CD14-positive monocyte (primary cell): Measurements from ENCODE around the gene CPED1. TPM values are rescaled to one million over a fixed set of nuclear protein-coding genes. Genes with fewer than 3 reads are reported as not detected.

Experiments used
- DNase-seq, 3 donors: peaks; one replicate each; pipeline ENCODE4 v3.0.0-alpha.2; 2011 to 2022
- H2AFZ ChIP-seq: 2 replicates; pipeline ENCODE4 v1.6.0; 2012; ENCODE audit warnings: mild to moderate bottlenecking, low read depth, low read length, inconsistent platforms; ENCODE audit not compliant: insufficient read depth, poor library complexity, severe bottlenecking
- H3K27ac ChIP-seq, 2 donors: 1 replicate in 1 of 2; 2 replicates in 1 of 2; pipeline ENCODE4 v1.5.1; 2012 to 2013; ENCODE audit warnings: low read length in 2 of 2, control low read depth in 1 of 2, inconsistent platforms in 1 of 2, low read depth in 1 of 2, mild to moderate bottlenecking in 1 of 2
- H3K27me3 ChIP-seq, 2 donors: one replicate each; pipeline versions ENCODE4 v1.6.0 to v1.6.1; 2011 to 2013; ENCODE audit warnings: low read length in 2 of 2; ENCODE audit not compliant: control insufficient read depth in 2 of 2, insufficient read depth in 2 of 2
- H3K36me3 ChIP-seq, 2 donors: replicated peaks in 1 of 2; 1 replicate in 1 of 2; 2 replicates in 1 of 2; pipeline versions ENCODE4 v1.5.1 to v1.6.1; 2012 to 2013; ENCODE audit warnings: low read length in 2 of 2, control low read depth in 1 of 2, inconsistent platforms in 1 of 2, mild to moderate bottlenecking in 1 of 2; ENCODE audit not compliant: insufficient read depth in 2 of 2, control insufficient read depth in 1 of 2
- H3K4me1 ChIP-seq, 2 donors: 1 replicate in 1 of 2; 2 replicates in 1 of 2; pipeline versions ENCODE4 v1.5.1 to v1.6.1; 2012 to 2013; ENCODE audit warnings: low read length in 2 of 2, control low read depth in 1 of 2, inconsistent platforms in 1 of 2, mild to moderate bottlenecking in 1 of 2, moderate library complexity in 1 of 2; ENCODE audit not compliant: insufficient read depth in 2 of 2, control insufficient read depth in 1 of 2
- H3K4me2 ChIP-seq: replicated peaks from 2 replicates; pipeline ENCODE3; 2012; ENCODE audit warnings: low read length, moderate library complexity, mild to moderate bottlenecking; ENCODE audit not compliant: poor library complexity, severe bottlenecking; ENCODE audit errors: extremely low read depth
- H3K4me3 ChIP-seq, 3 experiments: fragments of 200-600 bp in 1 of 3; sonication (generic) in 1 of 3; replicated peaks in 1 of 3; 1 replicate in 2 of 3; 2 replicates in 1 of 3; pipeline ENCODE4 v1.5.1; 2011 to 2013; ENCODE audit warnings: low read length in 3 of 3, mild to moderate bottlenecking in 3 of 3, control low read depth in 2 of 3, low read depth in 2 of 3, inconsistent platforms in 1 of 3, moderate library complexity in 1 of 3
- H3K79me2 ChIP-seq: 2 replicates; pipeline ENCODE4 v1.6.0; 2012; ENCODE audit warnings: mild to moderate bottlenecking, control low read depth, inconsistent platforms, low read length, moderate library complexity; ENCODE audit not compliant: insufficient read depth
- H3K9ac ChIP-seq: 2 replicates; pipeline ENCODE4 v1.6.0; 2017; ENCODE audit warnings: low read length, mild to moderate bottlenecking; ENCODE audit not compliant: insufficient read depth, poor library complexity, severe bottlenecking
- H3K9me3 ChIP-seq, 2 donors: replicated peaks in 1 of 2; 1 replicate in 1 of 2; 2 replicates in 1 of 2; pipeline versions ENCODE4 v1.5.1 to v1.6.1; 2012 to 2013; ENCODE audit warnings: low read length in 2 of 2, control low read depth in 1 of 2; ENCODE audit not compliant: control insufficient read depth in 1 of 2, insufficient read depth in 1 of 2
- H4K20me1 ChIP-seq: 2 replicates; pipeline ENCODE4 v1.6.0; 2012; ENCODE audit warnings: mild to moderate bottlenecking, low read length, control low read depth, moderate library complexity; ENCODE audit not compliant: insufficient read depth
- H3K27ac Mint-ChIP-seq, 7 donors: one replicate each; pipeline ENCODE4 v1.8.0; 2020; ENCODE audit warnings: mild to moderate bottlenecking in 7 of 7, mixed read lengths in 7 of 7, moderate library complexity in 6 of 7, inconsistent platforms in 2 of 7
- H3K27me3 Mint-ChIP-seq, 3 donors: one replicate each; pipeline ENCODE4 v1.8.0; 2021 to 2022; ENCODE audit warnings: low read depth in 3 of 3, mild to moderate bottlenecking in 3 of 3, mixed read lengths in 3 of 3, moderate library complexity in 3 of 3, inconsistent platforms in 1 of 3
- H3K36me3 Mint-ChIP-seq, 2 donors: one replicate each; pipeline ENCODE4 v1.8.0; 2020; ENCODE audit warnings: mixed read lengths in 2 of 2, inconsistent platforms in 1 of 2, mild to moderate bottlenecking in 1 of 2
- H3K4me1 Mint-ChIP-seq: one replicate; pipeline ENCODE4 v1.8.0; 2020; ENCODE audit warnings: mild to moderate bottlenecking, mixed read lengths
- H3K4me3 Mint-ChIP-seq, 2 donors: one replicate each; pipeline ENCODE4 v1.8.0; 2020; ENCODE audit warnings: mild to moderate bottlenecking in 2 of 2, mixed read lengths in 2 of 2, moderate library complexity in 1 of 2
- H3K9me3 Mint-ChIP-seq, 7 donors: one replicate each; pipeline ENCODE4 v1.8.0; 2020 to 2022; ENCODE audit warnings: mixed read lengths in 7 of 7, mild to moderate bottlenecking in 6 of 7, moderate library complexity in 6 of 7, inconsistent platforms in 2 of 7
- WGBS: methylation state at CpG from one replicate; pipeline ENCODE4 v1.1.5; 2013; ENCODE audit warnings: missing lambda C conversion rate; ENCODE audit not compliant: insufficient coverage; 5-methylcytosine and 5-hydroxymethylcytosine counted together
- intact Hi-C, 2 donors: fragments of 100-400 bp; cut with micrococcal nuclease; formaldehyde crosslinking; loops; one replicate each; pipeline versions ENCODE4 v1.15.0 to v1.15.1; 2023
- polyA plus RNA-seq, 3 donors: library from polyadenylated mRNA; depleted of rRNA in 1 of 3; unstranded in 2 of 3; stranded (reverse) in 1 of 3; fragments of 300-500 nt in 2 of 3; fragments of >200 nt in 1 of 3; fragmentation: Illumina TruSeq in 2 of 3; gene quantifications; 1 replicate in 2 of 3; 2 replicates in 1 of 3; pipeline ENCODE4 v1.2.3, GENCODE V29; 2012 to 2021
- TF ChIP-seq, protein P1 (sequence below): fragments of 200-600 bp; IDR thresholded peaks from one replicate; pipeline ENCODE4 v1.8.0; 2022; ENCODE audit warnings: antibody characterized with exemption, mild to moderate bottlenecking

The CPED1 gene
- polyA plus RNA-seq, 3 donors, result 9.8 to 30.0 (median 20.4) TPM

DNA sequence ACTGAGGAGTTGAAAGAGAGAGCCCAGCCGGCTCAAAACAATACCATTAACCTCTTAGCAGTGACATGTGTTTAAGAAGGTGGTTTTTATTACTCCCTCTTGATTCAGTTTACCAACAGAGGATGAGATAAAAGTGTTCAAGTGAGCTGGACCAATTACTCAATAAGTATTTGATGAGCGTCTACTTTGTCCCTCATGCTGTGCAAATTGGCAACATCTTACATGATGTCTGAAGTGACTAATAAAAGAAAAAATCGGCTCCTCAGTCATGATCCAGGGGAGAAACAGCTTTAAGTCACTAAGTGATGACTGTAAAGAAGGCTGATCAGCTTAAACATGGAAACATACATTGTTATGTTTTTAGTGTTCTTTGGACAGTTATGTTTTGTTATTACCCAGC is 348.1 kb downstream of the CPED1 start:
- Histone ChIP-seq H3K4me3 (no peak overlapping the region), H3K4me1 (no peaks in the 10 kb centered on the region), H3K27me3 (peaks cover 19 to 34% of the 10 kb centered on the region in 2 donors), H3K9me3 (peaks cover 0 to 1% of the 10 kb centered on the region in 2 donors), H3K36me3 (no peaks in the 10 kb centered on the region), H2AFZ (no peak overlapping the region), H3K27ac (no peak overlapping the region), H3K79me2 (no peaks in the 10 kb centered on the region), H4K20me1 (no peaks in the 10 kb centered on the region), H3K9ac (no peak overlapping the region), H3K4me2 (no peak overlapping the region)
- peaks cover 5 to 14% (median 8%) of the 10 kb centered on the region in 3 donors for H3K27me3 Mint-ChIP-seq
- intact Hi-C loops, result no loop called here
- no peak for DNase-seq
- no peaks in the 10 kb centered on the region for H3K36me3 Mint-ChIP-seq
- no peak overlapping the region for H3K27ac Mint-ChIP-seq
- H3K9me3 Mint-ChIP-seq, result no peaks in the 10 kb centered on the region
- H3K4me1 Mint-ChIP-seq, result no peaks in the 10 kb centered on the region
- H3K4me3 Mint-ChIP-seq, result no peak overlapping the region
- TF ChIP-seq, protein P1, sequence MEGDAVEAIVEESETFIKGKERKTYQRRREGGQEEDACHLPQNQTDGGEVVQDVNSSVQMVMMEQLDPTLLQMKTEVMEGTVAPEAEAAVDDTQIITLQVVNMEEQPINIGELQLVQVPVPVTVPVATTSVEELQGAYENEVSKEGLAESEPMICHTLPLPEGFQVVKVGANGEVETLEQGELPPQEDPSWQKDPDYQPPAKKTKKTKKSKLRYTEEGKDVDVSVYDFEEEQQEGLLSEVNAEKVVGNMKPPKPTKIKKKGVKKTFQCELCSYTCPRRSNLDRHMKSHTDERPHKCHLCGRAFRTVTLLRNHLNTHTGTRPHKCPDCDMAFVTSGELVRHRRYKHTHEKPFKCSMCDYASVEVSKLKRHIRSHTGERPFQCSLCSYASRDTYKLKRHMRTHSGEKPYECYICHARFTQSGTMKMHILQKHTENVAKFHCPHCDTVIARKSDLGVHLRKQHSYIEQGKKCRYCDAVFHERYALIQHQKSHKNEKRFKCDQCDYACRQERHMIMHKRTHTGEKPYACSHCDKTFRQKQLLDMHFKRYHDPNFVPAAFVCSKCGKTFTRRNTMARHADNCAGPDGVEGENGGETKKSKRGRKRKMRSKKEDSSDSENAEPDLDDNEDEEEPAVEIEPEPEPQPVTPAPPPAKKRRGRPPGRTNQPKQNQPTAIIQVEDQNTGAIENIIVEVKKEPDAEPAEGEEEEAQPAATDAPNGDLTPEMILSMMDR, result no peak
- WGBS, result 86% methylated on average over 1 of the region's 3 CpGs

DNA sequence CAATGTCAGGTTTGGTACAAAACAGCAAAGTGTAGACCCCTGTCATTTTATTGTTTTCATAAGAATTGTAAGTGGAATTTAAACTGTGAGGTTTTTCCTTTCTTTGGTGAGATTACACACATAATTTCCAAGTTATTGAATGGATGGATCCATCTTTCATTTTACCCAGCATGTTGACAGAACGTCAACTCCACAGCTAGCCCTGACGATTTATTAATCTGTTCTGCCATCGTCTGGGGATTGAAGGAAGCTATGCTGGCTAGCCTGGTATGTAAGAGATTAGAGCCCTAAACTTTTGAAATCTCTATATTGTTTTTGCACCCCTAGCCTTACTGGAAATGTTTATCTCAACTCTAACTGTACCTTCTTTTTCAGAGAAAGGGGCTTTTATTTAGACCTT is 348.9 kb downstream of the CPED1 start:
- intact Hi-C loops, result no loop called here
- Mint-ChIP-seq H3K36me3 (peaks cover 0 to 6% of the 10 kb centered on the region in 2 donors), H3K9me3 (no peaks in the 10 kb centered on the region), H3K27ac (no peak overlapping the region), H3K27me3 (peaks cover 2 to 12% (median 4%) of the 10 kb centered on the region in 3 donors), H3K4me3 (no peak overlapping the region), H3K4me1 (no peaks in the 10 kb centered on the region)
- Histone ChIP-seq H3K9me3 (no peaks in the 10 kb centered on the region), H2AFZ (no peak overlapping the region), H3K4me1 (no peaks in the 10 kb centered on the region), H3K4me2 (no peak overlapping the region), H3K4me3 (no peak overlapping the region), H3K27ac (no peak overlapping the region), H4K20me1 (no peaks in the 10 kb centered on the region), H3K27me3 (peaks cover 11 to 26% of the 10 kb centered on the region in 2 donors), H3K79me2 (no peaks in the 10 kb centered on the region), H3K9ac (no peak overlapping the region), H3K36me3 (no peaks in the 10 kb centered on the region)
- no peak for DNase-seq
- TF ChIP-seq, protein P1, result no peak
- WGBS, result no CpG with 5 or more reads among the region's 3 CpGs
